GM12865 (cell line): ENCODE results near the gene CD47.

Experiments
- DNase-seq: peaks from one replicate; pipeline ENCODE4 v3.0.0; 2010; ENCODE audit warnings: low read depth
- H3K4me3 ChIP-seq: 2 replicates; pipeline ENCODE4 v1.5.1; 2011; ENCODE audit warnings: mild to moderate bottlenecking, low read depth, low read length, control low read depth
- CTCF ChIP-seq: IDR thresholded peaks from 2 replicates; pipeline ENCODE4 v1.5.1; 2011; ENCODE audit warnings: low read length, control low read depth, low read depth, inconsistent platforms; ENCODE audit not compliant: insufficient read depth; ENCODE audit errors: missing control alignments

The CD47 gene

GRCh38 chr3:108070356-108070755 lies 20.5 kb downstream of the CD47 start:
- H3K4me3 ChIP-seq = no peak overlapping the region
- DNase-seq = no peak
- TF ChIP-seq CTCF = no peak

GRCh38 chr3:108067768-108068167 lies 23.1 kb downstream of the CD47 start:
- TF ChIP-seq CTCF = no peak
- DNase-seq = no peak

GRCh38 chr3:108065096-108065495 lies 25.7 kb downstream of the CD47 start:
- DNase-seq = no peak

More at GRCh38 chr3:108067768-108068167, 23.1 kb downstream of the CD47 start:
- no peak overlapping the region for H3K4me3 ChIP-seq

GRCh38 chr3:108064293-108064887 lies 26.4 kb downstream of the CD47 start:
- DNase-seq = no peak
- H3K4me3 ChIP-seq = no peak overlapping the region
- no peak for TF ChIP-seq CTCF

More at GRCh38 chr3:108065096-108065495, 25.7 kb downstream of the CD47 start:
- H3K4me3 ChIP-seq = no peak overlapping the region
- TF ChIP-seq CTCF = no peak

GRCh38 chr3:108062051-108062450 lies 28.8 kb downstream of the CD47 start:
- TF ChIP-seq CTCF = no peak
- H3K4me3 ChIP-seq = no peak overlapping the region
- DNase-seq = peak; percentile 15

GRCh38 chr3:108060331-108060730 lies 30.5 kb downstream of the CD47 start:
- H3K4me3 ChIP-seq = no peak overlapping the region
- no peak for TF ChIP-seq CTCF
- DNase-seq = no peak

- no peak for DNase-seq
- TF ChIP-seq CTCF = no peak
- H3K4me3 ChIP-seq = no peak overlapping the region
Measured at GRCh38 chr3:108055931-108056330, 34.9 kb downstream of the CD47 start.
